GM10266 (cell line): ENCODE measurements around the gene TOX3.

Experiments used
- DNase-seq: peaks from one replicate; pipeline ENCODE4 v3.0.0; 2012; ENCODE audit errors: extremely low spot score
- TF ChIP-seq, protein P1 (sequence below): IDR thresholded peaks from 2 replicates; pipeline ENCODE4 v1.5.1; 2012; ENCODE audit warnings: mild to moderate bottlenecking, low read depth; ENCODE audit not compliant: control insufficient read depth, insufficient read depth; ENCODE audit errors: missing control alignments

Gene TOX3

DNA sequence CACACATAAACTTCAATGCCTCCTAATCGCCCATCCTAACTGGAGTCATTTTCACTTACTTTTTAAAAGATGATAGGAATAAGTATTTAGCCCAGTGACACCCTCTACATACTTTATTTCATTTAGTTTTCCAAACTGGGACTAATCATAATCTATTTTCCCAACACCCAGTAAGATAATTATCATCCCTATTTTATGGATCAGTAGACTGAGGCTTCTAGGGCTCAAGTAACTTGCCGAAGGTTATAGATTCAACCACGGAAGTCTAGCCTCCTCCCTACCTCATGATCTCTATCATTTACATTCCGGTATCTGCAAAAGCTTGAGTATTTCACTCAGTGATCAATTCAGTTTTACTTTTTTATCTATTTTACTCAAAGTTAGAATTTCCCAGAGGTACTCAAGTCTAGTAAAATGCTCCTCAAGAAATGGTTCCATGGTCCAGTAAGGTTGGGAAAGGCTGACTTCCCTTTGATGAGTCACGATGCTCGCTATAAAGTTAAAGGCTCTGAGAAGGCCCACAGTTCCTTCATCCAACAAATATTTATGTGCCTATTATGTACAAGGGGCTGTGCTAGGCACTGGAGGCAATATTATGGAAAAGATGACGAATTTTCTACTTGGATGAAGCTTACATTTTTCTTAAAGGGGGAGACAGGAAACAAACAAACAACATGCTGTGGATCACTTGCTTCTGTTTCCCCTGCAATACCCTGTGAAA is 75.1 kb downstream of the TOX3 start:
- DNase-seq, result no peak
- TF ChIP-seq, protein P1, sequence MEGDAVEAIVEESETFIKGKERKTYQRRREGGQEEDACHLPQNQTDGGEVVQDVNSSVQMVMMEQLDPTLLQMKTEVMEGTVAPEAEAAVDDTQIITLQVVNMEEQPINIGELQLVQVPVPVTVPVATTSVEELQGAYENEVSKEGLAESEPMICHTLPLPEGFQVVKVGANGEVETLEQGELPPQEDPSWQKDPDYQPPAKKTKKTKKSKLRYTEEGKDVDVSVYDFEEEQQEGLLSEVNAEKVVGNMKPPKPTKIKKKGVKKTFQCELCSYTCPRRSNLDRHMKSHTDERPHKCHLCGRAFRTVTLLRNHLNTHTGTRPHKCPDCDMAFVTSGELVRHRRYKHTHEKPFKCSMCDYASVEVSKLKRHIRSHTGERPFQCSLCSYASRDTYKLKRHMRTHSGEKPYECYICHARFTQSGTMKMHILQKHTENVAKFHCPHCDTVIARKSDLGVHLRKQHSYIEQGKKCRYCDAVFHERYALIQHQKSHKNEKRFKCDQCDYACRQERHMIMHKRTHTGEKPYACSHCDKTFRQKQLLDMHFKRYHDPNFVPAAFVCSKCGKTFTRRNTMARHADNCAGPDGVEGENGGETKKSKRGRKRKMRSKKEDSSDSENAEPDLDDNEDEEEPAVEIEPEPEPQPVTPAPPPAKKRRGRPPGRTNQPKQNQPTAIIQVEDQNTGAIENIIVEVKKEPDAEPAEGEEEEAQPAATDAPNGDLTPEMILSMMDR, result no peak

DNA sequence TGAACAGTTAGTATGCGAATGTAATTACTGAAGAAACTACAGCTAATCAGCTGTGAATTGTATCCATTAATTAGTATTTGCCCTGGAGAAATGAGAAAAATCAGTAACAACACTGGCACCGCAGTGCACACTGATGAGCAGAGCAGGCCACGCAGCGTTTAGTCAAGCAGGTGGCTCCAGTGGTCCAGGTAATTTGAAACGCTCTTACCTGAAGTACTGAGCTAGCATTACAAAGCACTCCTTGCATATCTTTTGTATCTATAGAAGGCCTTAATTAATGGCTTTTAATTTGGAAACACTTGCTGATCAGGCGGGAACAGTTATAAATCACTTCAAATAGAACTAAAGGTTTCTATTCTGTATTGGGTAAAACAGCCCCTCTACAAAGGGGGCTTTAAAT is 76.4 kb downstream of the TOX3 start:
- DNase-seq, result no peak
- TF ChIP-seq, protein P1, result no peak

DNA sequence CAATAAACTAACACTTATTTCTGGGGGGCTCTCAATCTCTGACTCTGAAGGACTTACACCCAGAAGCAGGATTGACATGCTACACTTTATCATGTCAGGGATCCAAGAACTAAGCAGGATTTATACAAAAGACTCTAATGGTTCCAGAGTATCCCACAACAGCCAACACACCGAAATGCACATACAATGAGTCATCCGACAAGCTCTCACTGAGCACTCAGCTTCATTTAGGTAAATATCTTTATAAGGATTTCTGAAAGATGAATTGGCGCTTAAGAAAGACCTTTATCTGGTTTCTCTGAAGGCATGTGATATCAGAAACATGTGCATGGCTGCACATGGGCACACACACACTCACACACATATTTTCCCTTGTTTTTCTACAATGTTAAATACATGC is 77.2 kb downstream of the TOX3 start:
- DNase-seq, result no peak
- TF ChIP-seq, protein P1, result no peak

DNA sequence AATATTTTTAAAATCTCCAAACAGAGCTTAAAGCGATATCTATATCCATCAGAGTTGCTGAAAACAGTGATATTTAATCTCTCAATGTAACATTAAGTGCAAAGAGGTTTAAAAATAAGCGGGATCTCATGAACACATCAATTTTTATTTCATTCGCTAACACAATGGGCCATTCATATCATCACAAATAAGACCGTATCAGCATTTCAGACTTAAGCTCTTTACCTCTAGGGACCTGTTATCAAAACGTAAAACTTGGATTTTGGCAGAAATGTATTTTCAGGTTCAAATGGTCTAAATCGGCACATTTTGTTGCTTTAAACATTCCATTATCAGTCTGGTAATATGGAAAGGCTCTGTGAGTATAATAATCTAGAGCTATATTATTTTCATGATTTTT is 77.9 kb downstream of the TOX3 start:
- DNase-seq, result no peak
- TF ChIP-seq, protein P1, result no peak

DNA sequence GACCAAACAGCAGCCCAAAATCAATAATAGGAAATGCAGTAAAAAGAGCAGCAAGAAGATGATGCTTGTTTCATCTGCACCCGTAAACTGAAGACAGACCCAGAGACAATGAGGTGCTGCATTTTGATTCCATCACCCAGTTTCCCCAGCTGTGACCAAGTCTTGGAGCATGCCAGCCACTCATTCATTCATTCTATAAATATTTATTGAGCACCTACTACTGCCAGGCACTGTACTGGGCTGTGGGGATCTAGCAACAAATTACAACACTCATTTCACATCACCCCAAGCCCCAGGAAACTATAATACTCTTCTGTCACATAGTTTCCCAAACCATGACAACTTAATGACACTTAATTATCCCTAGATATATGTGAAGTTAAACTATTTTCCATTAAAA is 79.2 kb downstream of the TOX3 start:
- no peak for DNase-seq
- TF ChIP-seq, protein P1, result no peak

DNA sequence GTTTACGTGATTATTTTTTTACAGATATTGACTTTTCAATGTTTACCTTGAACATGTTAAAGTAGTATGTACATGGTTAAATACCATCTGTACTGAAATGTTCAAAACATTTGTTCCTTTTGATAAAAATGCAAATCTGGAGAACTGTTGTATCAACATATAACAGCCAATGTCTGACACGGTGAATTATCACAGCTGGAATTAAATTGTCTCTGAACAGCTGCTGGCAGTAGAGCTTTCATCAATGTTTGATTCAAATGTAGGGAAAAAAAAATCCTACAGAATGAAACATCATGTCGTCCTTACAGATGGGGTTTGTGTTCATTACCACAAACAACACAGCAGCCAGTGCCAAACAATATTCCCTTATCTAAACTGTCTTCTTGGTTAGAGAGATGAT is 79.9 kb downstream of the TOX3 start:
- DNase-seq, result no peak
- TF ChIP-seq, protein P1, result no peak

DNA sequence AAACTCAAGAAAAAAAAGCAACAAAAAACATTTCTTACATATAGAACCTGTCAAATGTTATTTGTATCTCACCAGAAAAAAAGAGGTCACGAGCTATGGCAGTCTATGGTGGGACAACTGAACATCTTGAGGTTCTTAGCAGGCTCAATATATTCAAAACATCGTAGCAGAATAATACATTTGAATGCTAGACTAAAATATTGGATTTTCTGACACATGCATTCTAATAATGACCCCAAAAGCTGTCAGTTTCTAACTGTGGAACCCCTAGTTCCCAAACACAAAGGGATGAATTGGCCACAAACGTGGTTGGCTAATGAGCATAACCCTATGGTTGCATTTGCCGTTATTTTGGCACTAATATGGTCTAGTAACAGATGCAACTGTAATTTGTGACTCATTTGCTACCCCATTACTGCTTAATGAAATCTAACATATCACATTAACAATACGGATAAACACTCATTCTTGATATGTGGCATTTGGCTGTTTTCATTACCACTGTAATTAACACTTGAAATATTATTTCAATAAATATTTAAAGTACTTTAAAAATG is 81.2 kb downstream of the TOX3 start:
- no peak for DNase-seq
- TF ChIP-seq, protein P1, result no peak
